Inferior parietal cortex (tissue), 1 donor: ENCODE data around the gene PNMA1.
"Not testable (repeated sequence)": the region's sequence is repeated elsewhere in the genome, so short reads cannot be mapped to it uniquely, and the experiment has no call there.

ENCODE experiments used
- DNase-seq: peaks from one replicate; pipeline ENCODE4 v3.0.0-alpha.2; 2016; ENCODE audit errors: extremely low spot score

The PNMA1 gene

GRCh38 chr14:73717711-73718417 lies 3.7 kb upstream of the PNMA1 start:
- DNase-seq = no peak

- no peak for DNase-seq
These were observed 3.1 kb upstream of the PNMA1 start for GRCh38 chr14:73717266-73717665.

GRCh38 chr14:73715707-73716106 lies 1.5 kb upstream of the PNMA1 start:
- DNase-seq = no peak

GRCh38 chr14:73714656-73715081 lies 485 bp upstream of the PNMA1 start:
- DNase-seq = peak; percentile 47

GRCh38 chr14:73713206-73713802 lies 880 bp downstream of the PNMA1 start:
- no peak for DNase-seq

DNA sequence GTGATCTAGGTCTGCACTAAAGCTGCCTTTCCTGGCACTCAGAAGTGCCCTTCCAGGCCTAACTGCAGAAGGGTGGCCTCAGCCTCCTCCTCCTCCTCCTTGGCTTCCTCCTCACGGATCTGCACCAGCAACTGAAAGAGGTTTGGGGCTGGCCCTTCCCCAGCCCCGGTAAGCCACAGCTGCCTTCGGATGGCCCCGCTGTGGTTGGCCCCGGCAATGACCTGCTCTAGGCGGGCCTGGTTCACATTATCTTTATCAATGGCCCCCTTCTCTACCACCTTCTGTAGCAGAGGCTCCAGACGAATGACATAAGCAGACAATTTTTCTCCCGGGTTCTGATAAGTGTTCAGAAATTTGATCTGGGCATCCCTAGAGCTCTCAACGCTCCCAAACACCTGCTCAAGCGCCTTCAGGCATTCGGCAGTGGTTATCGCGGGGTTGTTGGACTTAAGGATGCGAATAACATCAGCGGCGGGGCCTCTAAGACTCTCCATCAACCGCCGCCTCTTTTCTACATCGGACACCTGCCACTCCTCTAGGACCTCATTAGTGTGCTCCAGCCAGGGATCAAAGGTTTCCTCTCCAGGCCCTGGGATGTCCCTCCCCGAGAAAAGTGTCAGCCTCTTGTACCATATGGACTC lies 1.5 kb downstream of the PNMA1 start:
- peak; percentile 45 for DNase-seq

DNA sequence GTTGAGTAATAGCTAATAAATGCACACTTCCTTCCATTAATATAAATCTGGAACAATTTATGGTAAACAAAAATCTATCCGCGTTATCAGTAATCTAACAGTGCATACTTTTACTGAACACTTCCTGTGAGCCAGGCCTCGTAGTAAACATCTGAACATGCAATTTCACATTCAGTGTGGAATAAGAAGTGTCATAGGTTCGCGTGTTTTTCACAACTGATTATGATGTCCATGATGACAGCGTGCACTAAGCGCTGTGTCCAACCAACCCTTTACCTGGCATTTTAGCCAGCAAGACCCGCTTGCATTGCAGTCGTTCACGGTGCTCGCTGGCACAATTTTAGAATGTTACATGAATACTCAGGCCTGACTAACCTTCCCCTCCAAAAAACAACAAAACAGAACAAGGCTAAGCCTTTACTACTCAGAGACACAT lies 2.1 kb downstream of the PNMA1 start:
- no peak for DNase-seq

DNA sequence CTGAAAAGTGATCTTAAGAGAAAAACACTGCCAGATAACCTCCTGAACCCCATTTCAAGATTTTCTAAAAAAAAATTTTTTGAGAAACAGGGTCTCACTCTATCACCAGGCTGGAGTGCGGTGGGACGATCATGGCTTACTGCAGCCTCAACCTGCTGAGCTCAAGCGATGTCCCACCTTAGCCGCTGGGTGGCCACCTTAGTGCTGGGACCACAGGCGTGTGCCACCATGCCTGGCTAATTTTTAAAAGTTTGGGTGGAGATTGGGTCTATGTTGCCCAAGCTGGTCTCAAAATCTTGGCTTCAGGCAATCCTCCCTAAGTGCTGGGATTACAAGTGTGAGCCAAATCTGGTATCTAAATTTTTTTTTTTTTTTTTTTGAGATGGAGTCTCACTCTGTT lies 3.4 kb downstream of the PNMA1 start:
- DNase-seq = no peak

DNA sequence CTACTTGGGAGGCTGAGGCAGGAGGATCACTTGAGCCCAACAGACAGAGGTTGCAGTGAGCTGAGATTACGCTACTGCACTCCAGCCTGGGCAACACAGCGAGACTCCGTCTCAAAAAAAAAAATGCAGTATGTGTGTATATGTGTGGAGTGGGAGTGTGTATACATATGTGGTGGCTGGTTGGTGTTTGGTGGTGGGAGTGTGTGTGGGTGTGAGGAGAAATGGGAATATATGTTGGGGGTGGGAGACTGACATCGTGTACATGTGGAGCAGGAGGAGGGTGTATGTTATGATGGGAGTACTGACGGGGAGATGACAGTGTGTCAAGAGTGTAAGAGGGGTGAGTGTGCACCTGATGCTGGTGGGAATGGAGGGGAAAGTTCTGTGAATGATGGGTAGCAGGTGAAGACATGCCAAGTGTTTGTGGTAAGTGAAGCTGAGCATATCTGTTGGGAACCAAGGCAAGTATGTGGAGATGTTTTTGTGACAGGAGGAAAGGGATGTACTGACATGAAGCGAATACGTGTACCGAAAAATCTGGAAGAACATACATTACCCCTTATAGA lies 4.2 kb downstream of the PNMA1 start:
- no peak for DNase-seq

DNA sequence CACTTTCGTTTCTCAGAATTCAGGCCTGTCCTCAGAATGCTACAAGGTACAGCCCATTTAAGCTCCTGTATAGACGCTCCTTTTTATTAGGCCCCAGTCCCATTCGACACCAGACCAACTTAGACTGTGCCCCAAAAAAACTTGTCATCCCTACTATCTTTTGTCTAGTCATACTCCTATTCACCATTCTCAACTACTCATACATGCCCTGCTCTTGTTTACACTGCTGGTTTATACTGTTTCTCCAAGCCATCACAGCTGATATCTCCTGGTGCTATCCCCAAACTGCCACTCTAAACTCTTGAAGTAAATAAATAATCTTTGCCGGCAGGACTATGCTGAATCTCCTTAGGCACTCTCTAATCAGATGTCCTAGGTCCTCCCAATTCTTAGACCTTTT lies 6.1 kb downstream of the PNMA1 start:
- DNase-seq = not testable (repeated sequence)

- DNase-seq = no peak
These were observed 13.9 kb downstream of the PNMA1 start for GRCh38 chr14:73700325-73700724.

GRCh38 chr14:73696466-73697400 lies 17.5 kb downstream of the PNMA1 start:
- DNase-seq = no peak

DNA sequence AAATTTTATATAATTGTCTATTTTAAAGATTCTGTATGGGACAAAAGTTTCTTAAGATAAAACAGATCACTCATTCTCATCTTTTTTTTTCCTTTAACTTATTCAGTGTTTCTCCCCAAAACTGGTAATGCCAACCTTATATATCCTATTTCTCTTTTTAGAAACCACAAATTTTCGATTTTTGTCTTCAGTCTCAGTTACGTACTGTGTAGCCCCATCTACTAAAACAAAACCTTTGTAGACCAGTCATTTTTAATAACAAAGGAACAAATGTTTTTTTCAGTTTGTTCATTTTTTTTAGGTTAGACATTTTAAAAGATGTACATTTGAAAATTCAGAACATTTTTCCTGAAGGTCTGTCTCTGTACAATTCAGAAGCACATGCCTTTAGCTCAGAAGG lies 18.2 kb downstream of the PNMA1 start:
- DNase-seq = no peak

GRCh38 chr14:73695082-73695481 lies 19.1 kb downstream of the PNMA1 start:
- DNase-seq = no peak

- no peak for DNase-seq
These were observed 20.1 kb downstream of the PNMA1 start for GRCh38 chr14:73694083-73694482.

DNA sequence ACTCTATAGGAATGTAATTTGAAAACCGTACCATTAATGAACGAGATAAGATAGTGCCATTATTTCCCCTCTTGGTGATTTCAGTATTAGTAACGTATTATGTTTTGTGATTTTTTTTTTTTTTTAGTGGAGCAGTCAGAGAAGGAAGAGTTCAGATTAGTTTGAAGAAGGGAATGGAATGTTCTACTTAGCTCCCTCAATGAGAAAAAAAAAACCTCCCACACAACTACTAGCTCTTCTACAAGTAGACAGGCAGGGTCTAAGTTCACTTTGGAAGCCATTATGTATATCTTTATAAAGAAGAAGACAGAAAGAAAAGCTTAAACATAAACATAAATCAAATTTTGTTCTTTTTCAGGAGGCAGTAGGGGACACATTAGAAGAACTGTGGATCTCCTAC lies 27.3 kb downstream of the PNMA1 start:
- no peak for DNase-seq

DNA sequence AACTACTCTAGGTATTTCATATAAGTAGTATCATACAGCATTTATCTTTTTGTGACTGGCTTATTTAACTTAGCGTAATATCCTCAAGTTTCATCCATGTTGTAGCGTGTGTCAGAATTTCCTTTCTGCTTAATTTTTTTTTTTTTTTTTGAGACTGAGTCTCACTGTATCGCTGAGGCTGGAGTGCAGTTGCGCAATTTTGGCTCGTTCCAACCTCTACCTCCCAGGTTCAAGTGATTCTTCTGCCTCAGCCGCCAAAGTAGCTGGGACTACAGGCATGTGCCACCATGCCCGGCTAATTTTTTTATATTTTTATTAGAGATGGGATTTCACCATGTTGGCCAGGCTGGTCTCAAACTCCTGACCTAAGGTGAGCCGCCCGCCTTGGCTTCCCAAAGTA lies 28.9 kb downstream of the PNMA1 start:
- DNase-seq = no peak

- no peak for DNase-seq
These were observed 29.6 kb downstream of the PNMA1 start for GRCh38 chr14:73684627-73685026.

GRCh38 chr14:73680821-73681220 lies 33.4 kb downstream of the PNMA1 start:
- DNase-seq = no peak

GRCh38 chr14:73678698-73679097 lies 35.5 kb downstream of the PNMA1 start:
- DNase-seq = no peak

DNA sequence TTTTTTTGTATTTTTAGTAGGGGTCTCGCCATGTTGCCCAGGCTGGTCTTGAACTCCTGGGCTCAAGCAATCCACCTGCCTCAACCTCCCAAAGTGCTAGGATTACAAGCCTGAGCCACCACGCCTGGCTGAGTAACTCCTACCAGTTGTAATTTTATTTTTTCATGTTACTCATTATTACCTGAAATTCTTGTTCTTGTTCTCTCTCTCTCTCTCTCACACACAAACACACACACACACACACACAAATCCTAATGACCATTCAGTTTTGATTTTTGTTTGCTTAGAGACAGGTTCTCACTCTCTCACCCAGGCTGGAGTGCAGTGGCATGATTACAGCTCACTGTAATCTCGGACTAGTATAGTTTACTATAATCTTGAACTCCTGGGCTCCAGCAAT lies 39.2 kb downstream of the PNMA1 start:
- DNase-seq = no peak

GRCh38 chr14:73667854-73668253 lies 46.3 kb downstream of the PNMA1 start:
- DNase-seq = no peak
